Activated CD4-positive, alpha-beta T cell treated with anti-CD3 and anti-CD28 coated beads for 1 hour (primary cell): ENCODE measurements around the gene PRAMEF2.
"Not testable (repeated sequence)": the region's sequence is repeated elsewhere in the genome, so short reads cannot be mapped to it uniquely, and the experiment has no call there.

Source experiments
- DNase-seq: peaks from one replicate; pipeline ENCODE4 v3.0.0-alpha.2; 2020

The PRAMEF2 gene, protein sequence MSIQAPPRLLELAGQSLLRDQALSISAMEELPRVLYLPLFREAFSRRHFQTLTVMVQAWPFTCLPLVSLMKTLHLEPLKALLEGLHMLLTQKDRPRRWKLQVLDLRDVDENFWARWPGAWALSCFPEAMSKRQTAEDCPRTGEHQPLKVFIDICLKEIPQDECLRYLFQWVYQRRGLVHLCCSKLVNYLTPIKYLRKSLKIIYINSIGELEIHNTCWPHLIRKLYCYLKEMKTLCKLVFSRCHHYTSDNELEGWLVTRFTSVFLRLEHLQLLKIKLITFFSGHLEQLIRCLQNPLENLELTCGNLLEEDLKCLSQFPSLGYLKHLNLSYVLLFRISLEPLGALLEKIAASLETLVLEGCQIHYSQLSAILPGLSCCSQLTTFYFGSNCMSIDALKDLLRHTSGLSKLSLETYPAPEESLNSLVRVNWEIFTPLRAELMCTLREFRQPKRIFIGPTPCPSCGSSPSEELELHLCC

GRCh38 chr1:12856786-12857185, at the start of gene PRAMEF2:
Gene PRAMEF2, plus strand, starts transcription at chr1:12857086. Its CDS starts 1,924 bp downstream, at chr1:12859010.
- not testable (repeated sequence) for DNase-seq

DNA sequence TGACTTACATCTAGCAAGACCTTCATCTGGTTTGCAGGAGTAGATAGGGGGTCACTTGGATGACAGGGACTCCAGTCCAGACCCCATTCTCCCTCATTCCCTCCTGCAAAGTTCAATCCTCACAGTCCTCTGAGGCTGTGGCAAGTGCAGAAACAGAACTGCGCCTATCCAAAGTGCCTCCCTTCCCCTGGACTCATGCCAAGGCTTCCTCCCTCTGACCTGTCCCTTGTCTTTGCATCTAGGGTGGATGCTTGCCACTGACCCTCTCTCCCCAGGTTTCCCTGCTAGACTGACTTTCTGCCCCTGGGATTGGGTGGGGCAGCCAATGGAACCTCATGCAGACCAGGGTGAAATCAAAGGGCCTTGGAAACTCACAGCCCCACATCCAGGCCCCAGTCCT, 47.0 kb upstream of the PRAMEF2 start:
- no peak for DNase-seq

DNA sequence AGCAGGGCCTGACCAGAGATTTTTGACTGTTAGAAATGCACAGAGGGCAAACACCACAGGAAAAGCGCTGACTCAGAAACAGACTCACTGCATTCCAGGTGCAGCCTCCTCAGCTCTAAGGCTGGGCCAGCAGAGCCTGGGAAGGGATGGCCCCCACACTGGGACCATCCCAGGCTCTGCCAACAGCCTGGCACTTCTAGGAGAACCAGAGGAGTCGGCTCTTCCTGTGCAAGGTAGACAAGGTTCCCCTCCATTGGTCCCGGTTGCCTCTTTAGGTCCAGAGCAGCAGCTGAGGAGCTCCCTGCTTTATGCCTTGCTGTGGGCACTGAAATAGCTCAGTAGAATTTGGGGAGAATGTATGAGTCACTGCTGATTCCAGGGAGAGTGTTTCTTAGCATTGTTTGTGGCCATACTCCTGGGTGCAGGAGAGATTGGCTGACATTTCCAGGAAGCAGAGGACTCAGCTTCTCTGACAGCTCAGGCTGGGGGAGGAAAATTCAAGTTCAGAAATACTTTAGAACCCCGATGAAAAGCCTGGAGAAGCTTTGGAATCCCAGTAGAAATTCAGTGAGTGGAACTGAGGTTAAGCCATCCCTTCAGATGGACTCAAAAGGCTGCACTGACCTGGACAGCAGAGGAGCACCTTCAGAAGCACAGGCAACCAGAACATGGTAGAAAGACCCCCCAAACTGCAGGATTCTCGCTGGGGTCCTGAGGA, 46.0 kb upstream of the PRAMEF2 start:
- no peak for DNase-seq

DNA sequence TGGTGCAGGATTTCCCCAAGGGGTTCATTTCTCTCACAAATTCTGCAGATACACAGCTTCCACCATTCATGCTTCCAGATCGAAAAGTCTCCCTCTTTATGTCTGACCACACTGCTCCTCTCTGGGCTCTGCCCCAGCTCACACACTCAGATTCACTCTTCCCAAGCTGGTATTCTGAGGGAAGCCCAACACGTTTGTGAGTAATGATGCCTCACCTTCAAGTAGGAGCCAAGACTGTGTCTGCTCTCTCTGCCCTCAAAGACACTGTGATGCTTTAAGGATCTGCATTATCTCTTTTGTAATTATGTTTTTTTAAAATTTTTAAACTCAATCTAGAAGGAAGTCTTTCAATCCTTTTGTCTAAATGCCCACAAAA, 45.5 kb upstream of the PRAMEF2 start:
- DNase-seq, result no peak

GRCh38 chr1:12819061-12819460, 37.8 kb upstream of the PRAMEF2 start:
- not testable (repeated sequence) for DNase-seq

- DNase-seq, result not testable (repeated sequence)
Observed at GRCh38 chr1:12831310-12831709, 25.6 kb upstream of the PRAMEF2 start, which contains the start of gene PRAMEF11. Gene PRAMEF11, minus strand, starts transcription at chr1:12831410. Its CDS starts 2,621 bp downstream, at chr1:12828789.

DNA sequence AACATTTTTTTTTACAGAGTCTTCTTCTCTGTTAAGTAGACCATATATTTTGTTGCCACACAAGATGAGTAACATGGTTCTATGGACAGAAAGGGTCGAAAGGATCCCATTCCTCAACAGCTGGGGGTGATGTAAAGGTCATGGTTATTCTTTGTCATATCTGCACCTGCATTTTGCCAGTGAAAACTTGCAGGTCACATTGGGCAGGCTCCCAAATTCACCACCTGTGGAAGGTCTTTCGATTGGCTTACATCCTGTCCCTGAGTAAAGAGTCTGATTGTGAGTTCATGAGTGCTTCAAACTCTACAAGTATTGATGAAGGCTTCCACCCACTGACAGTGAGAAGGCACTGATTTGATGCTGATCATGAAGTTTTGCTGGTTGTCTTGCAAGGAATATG, 23.6 kb upstream of the PRAMEF2 start:
- not testable (repeated sequence) for DNase-seq

DNA sequence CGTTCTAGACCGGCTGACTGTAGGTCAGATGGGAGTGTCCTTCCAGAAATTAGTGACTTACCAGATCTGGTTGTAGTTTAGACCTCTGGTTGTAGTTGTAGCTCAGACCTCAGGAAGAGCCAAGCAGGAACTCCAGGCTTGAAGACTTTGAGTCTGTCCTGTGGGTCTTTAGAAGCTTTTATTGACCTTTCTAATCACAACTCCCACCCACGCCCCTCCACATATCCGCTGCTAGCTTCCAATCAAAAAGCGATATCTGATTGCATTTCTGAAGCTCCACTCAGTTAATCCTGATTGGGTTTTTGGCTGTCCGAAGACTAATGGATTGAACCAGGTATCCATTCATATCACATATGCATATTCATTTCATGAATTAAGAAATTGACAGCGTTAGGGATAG, 8.3 kb upstream of the PRAMEF2 start, which contains the start of gene HNRNPCL1:
HNRNPCL1 (minus strand) TSS at position 101 of the 400 bp plus-strand sequence. CDS start 431 bp downstream, outside the sequence.
- DNase-seq, result not testable (repeated sequence)

- no peak for DNase-seq
Observed at GRCh38 chr1:12851779-12852178, 5.1 kb upstream of the PRAMEF2 start.

- DNase-seq, result not testable (repeated sequence)
Observed at GRCh38 chr1:12863131-12863880, 6.4 kb downstream of the PRAMEF2 start.

DNA sequence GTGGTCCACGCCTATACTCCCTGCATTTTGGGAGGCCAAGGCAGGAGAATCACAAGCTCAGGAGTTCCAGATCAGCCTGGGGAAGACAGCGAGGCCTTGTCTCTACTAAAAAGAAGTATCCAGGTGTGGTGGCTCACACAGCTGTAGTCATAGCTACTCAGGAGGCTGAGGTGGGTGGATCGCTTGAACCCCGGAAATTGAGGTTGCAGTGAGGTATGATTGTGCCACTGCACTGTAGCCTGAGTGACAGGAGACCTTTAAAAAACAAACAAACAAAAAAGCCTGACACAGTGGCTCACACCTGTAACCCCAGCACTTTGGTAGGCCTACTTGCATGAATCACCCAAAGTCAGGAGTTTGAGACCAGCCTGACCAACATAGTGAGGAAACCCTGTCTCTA, 21.6 kb downstream of the PRAMEF2 start:
- not testable (repeated sequence) for DNase-seq

DNA sequence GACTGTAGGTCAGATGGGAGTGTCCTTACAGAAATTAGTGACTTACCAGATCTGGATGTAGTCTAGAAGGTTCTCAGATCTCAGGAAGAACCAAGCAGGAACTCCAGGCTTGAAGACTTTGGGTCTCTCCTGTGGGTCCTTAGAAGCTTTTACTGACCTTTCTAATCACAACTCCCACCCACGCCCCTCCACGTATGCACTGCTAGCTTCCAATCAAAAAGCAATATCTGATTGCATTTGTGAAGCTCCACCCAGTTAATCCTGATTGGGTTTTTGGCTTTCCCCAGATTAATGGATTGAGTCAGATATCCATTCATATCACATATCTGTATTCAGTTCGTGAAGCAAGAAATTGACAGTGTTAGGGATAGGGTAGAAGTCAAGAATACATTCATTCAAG, 29.2 kb downstream of the PRAMEF2 start, which contains the start of gene PRAMEF4:
PRAMEF4 (minus strand) TSS at position 101 of the 400 bp plus-strand sequence. CDS start 2,807 bp downstream, outside the sequence.
- not testable (repeated sequence) for DNase-seq

DNA sequence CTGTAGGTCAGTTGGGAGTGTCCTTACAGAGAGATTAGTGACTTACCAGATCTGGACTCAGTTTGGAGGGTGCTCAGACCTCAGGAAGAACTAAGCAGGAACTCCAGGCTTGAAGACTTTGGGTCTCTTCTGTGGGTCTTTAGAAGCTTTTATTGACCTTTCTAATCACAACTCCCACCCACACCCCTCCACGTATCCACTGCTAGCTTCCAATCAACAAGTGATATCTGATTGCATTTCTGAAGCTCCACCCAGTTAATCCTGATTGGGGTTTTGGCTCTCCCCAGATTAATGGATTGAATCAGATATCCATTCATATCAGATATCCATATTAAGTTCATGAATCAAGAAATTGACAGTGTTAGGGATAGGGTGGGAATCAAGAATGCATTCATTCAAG, 41.3 kb downstream of the PRAMEF2 start, which contains the start of gene PRAMEF10:
PRAMEF10 (minus strand) TSS at position 101 of the 400 bp plus-strand sequence. CDS start 2,423 bp downstream, outside the sequence.
- DNase-seq, result not testable (repeated sequence)

GRCh38 chr1:12899186-12899585, 42.3 kb downstream of the PRAMEF2 start:
- DNase-seq, result not testable (repeated sequence)

GRCh38 chr1:12903793-12904572, 47.1 kb downstream of the PRAMEF2 start:
- DNase-seq, result not testable (repeated sequence)
